ENCODE results near the gene MYOM1. TPM values are rescaled to one million over a fixed set of nuclear protein-coding genes. Genes with fewer than 3 reads are reported as not detected.
A peak's percentile ranks its signal among the peaks of the same experiment; 100 is the strongest.

The MYOM1 gene
- total RNA-seq, 1 donor from 2014 or later, result 0.26 TPM

- peaks cover 1% of the 10 kb centered on the region for H3K27me3 ChIP-seq (ENCODE audit: control insufficient read depth, insufficient read depth, low read length)
- no peak for TF ChIP-seq CTCF (IDR thresholded peaks at IDR 0.05; ENCODE audit: insufficient read depth, low read length, severe bottlenecking)
- H3K36me3 ChIP-seq (ENCODE audit: control insufficient read depth, insufficient read depth, low read length), result no peaks in the 10 kb centered on the region
- FAIRE-seq, result no peak
- no peak overlapping the region for H3K4me3 ChIP-seq (ENCODE audit: low read depth, low read length)
- no peak for DNase-seq (ENCODE audit: low read depth)
Observed at GRCh38 chr18:3150688-3151087, 69.1 kb downstream of the MYOM1 start.

GRCh38 chr18:3150274-3150673 lies 69.5 kb downstream of the MYOM1 start:
- Histone ChIP-seq H3K36me3 (ENCODE audit: control insufficient read depth, insufficient read depth, low read length) (no peaks in the 10 kb centered on the region), H3K27me3 (ENCODE audit: control insufficient read depth, insufficient read depth, low read length) (peaks cover 1% of the 10 kb centered on the region), H3K4me3 (ENCODE audit: low read depth, low read length) (no peak overlapping the region)
- DNase-seq (ENCODE audit: low read depth), result no peak
- FAIRE-seq, result no peak
- no peak for TF ChIP-seq CTCF (IDR thresholded peaks at IDR 0.05; ENCODE audit: insufficient read depth, low read length, severe bottlenecking)

DNA sequence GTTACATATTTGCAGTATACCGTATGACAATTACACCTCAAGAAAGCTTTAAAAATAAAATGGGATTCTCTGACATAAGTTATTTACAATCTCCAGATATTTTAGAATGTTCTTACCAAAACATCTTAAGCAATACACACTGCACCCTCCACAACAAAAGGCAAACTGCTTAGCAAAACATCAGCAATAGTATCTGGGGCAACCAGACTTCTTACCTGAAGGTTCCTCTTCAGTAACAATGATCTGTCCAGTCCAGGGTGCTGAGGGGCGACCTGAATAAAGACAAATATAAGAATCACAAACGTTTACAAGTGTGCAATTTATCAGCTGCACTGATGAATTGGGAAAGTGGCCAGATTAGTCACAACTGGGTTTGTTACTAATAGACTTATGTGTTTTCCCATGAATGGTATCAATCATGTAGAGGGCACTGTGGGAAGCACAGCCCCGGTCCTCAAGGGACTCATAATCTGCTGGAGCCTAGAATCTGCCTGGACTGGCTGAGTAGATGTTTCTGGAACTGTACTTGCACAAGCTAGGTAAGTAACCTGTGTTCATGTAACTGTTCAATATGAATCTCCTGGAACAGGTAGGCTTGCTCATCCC lies 70.7 kb downstream of the MYOM1 start:
- FAIRE-seq (peak; percentile 13), DNase-seq (ENCODE audit: low read depth) (peak; percentile 72)
- peaks cover 1% of the 10 kb centered on the region for H3K27me3 ChIP-seq (ENCODE audit: control insufficient read depth, insufficient read depth, low read length)
- no peak overlapping the region for H3K4me3 ChIP-seq (ENCODE audit: low read depth, low read length)
- no peak for TF ChIP-seq CTCF (IDR thresholded peaks at IDR 0.05; ENCODE audit: insufficient read depth, low read length, severe bottlenecking)
- no peaks in the 10 kb centered on the region for H3K36me3 ChIP-seq (ENCODE audit: control insufficient read depth, insufficient read depth, low read length)

DNA sequence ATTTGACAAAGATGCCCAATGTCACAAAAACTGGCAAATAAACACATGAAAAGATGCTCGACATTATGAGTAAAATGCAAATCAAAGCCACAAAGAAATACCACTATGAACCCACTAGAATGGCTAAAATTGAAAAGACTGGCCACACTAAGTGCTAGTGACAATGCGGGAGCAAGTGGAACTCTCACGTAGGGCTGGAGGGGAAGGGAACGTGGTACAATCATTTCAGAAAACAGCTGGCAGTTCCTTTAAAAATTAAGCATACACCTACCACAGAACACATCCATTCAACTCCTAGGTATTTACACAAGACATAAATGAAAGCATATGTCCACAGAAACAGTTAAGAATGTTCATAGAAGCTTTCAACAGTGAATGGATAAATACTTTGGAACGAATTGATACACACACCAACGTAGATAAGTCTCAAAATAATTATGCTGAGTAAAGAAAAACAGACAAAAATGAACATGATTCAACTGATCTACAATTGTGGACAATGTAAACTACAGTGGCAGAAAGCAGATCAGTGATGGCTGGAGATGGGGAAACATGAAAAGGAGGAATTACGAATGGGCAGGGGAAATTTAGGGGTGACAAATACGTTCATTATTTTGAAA lies 71.7 kb downstream of the MYOM1 start:
- FAIRE-seq (no peak), DNase-seq (ENCODE audit: low read depth) (no peak)
- no peaks in the 10 kb centered on the region for H3K36me3 ChIP-seq (ENCODE audit: control insufficient read depth, insufficient read depth, low read length)
- no peak overlapping the region for H3K4me3 ChIP-seq (ENCODE audit: low read depth, low read length)
- peaks cover 1% of the 10 kb centered on the region for H3K27me3 ChIP-seq (ENCODE audit: control insufficient read depth, insufficient read depth, low read length)
- no peak for TF ChIP-seq CTCF (IDR thresholded peaks at IDR 0.05; ENCODE audit: insufficient read depth, low read length, severe bottlenecking)

DNA sequence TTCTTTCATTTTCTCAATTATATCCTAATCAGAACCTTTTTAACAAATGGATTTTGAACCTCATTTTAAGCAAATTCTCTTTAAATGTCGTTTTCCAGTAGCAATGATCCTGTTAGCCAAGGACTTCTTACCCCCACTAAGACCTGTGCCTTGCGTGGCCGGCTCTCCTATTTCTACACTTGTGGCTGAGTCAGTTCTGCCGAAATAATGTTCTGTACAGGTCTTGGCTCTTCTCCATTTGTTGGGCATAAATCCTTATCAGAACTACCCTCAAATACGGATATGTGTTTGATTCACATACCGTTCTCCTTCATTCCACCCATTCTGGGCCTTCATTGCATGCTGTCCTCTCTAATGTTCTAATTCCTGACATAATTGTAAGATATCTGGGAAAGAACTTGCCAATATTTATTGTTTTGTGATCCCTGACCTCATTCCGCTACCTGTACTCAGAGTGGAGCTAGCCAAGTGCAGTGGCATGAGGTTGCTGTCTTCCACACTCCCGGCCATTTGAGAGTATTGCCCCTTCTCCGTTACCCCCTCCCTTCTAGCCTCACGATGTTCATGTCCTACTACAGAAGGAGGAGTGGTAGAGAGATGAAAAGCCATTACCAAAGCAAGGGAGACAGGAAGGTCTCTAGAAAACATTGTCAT lies 78.7 kb downstream of the MYOM1 start:
- DNase-seq (ENCODE audit: low read depth) (no peak), FAIRE-seq (no peak)
- TF ChIP-seq CTCF (IDR thresholded peaks at IDR 0.05; ENCODE audit: insufficient read depth, low read length, severe bottlenecking), result no peak
- no peak overlapping the region for H3K4me3 ChIP-seq (ENCODE audit: low read depth, low read length)
- no peaks in the 10 kb centered on the region for H3K27me3 ChIP-seq (ENCODE audit: control insufficient read depth, insufficient read depth, low read length)
- H3K36me3 ChIP-seq (ENCODE audit: control insufficient read depth, insufficient read depth, low read length), result no peaks in the 10 kb centered on the region

Data from bronchial epithelial cell (primary cell).